SJSA1 (cell line): Measurements from ENCODE around the gene SLC2A9. TPM values are rescaled to one million over a fixed set of nuclear protein-coding genes. Genes with fewer than 3 reads are reported as not detected.

ENCODE experiments used
- DNase-seq, 2 experiments: peaks; one replicate each; pipeline ENCODE4 v3.0.0-alpha.2; 2015 to 2020; ENCODE audit warnings: low spot score in 2 of 2, low read depth in 1 of 2
- H3K27ac ChIP-seq: fragments of 250-450 bp; sonication (Bioruptor Pico); 2 replicates; pipeline ENCODE4 v1.5.1; 2020; ENCODE audit warnings: mild to moderate bottlenecking, moderate library complexity
- H3K27me3 ChIP-seq: fragments of 250-450 bp; sonication (Bioruptor Pico); replicated peaks from 2 replicates; pipeline ENCODE4 v1.5.1; 2020; ENCODE audit warnings: mild to moderate bottlenecking, moderate library complexity
- H3K36me3 ChIP-seq: fragments of 250-450 bp; sonication (Bioruptor Pico); 2 replicates; pipeline ENCODE4 v1.5.1; 2020; ENCODE audit warnings: mild to moderate bottlenecking
- H3K4me1 ChIP-seq: fragments of 250-450 bp; sonication (Bioruptor Pico); replicated peaks from 2 replicates; pipeline ENCODE4 v1.6.1; 2021; ENCODE audit warnings: mild to moderate bottlenecking
- H3K4me3 ChIP-seq: fragments of 250-450 bp; sonication (Bioruptor Pico); 2 replicates; pipeline ENCODE4 v1.5.1; 2020; ENCODE audit warnings: mild to moderate bottlenecking
- H3K9me3 ChIP-seq: fragments of 250-450 bp; sonication (Bioruptor Pico); replicated peaks from 2 replicates; pipeline ENCODE4 v1.5.1; 2020; ENCODE audit warnings: mild to moderate bottlenecking
- total RNA-seq: library from RNA; depleted of rRNA; stranded (reverse); fragments of >200 nt; shearing (Covaris generic); gene quantifications from 2 replicates; pipeline ENCODE4 v1.2.3, GENCODE V29; 2014; rRNA removed

The SLC2A9 gene
- not detected in 2 replicates for total RNA-seq

DNA sequence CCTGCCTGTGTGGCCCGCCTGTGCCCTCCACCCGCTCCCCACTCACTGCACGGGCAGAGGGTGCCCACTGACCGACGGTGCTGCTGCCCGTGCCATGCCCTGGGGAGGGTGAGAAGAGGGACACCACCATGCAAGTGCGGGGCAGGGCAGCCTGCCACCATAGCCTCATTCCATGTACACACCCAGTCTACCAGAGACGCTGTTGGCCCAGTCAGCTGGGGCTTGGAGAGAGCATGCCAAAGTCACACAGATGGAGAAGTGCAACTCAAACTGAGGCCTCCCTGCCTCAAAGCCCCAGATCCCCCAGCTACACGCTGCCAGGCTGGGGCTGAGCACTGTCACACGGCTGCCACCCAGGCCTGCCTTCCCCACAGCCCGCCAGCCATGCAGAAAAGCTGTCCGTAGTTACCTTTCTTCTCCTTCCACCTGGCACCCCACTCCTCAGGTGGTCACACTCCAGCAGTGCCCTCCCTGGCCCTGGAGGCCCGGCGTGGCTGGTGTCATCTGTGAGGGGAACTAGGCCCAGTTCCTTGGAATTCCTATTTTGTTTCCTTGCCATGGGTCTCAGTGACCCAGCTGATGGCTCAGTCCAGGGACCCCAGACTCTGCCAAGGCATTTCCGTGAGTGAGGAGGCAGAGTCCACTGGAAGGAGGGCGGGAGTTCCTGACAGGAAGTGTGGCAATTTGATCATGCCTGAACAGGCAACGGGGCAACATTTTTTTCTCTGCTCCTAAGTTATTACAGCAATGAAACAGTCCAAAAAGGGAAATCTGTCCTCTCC is at the start of gene SLC2A9:
TSS of gene SLC2A9 (minus strand) at position 627 of the 782 bp plus-strand sequence. CDS start at position 559, 68 bp downstream.
- Histone ChIP-seq H3K4me3 (no peak within 1 kb of the TSS), H3K9me3 (no peaks in the 10 kb centered on the region)
- DNase-seq = no peak

GRCh38 chr4:10069075-10069642 is 47.9 kb upstream of the SLC2A9 start:
- Histone ChIP-seq H3K4me3 (no peak overlapping the region), H3K4me1 (no peaks in the 10 kb centered on the region), H3K9me3 (no peaks in the 10 kb centered on the region), H3K36me3 (peaks cover 11% of the 10 kb centered on the region), H3K27me3 (no peaks in the 10 kb centered on the region), H3K27ac (no peak overlapping the region)
- DNase-seq = no peak

More for the DNA sequence above, at the start of gene SLC2A9:
- Histone ChIP-seq H3K27me3 (no peaks in the 10 kb centered on the region), H3K4me1 (no peaks in the 10 kb centered on the region), H3K27ac (no peak within 1 kb of the TSS), H3K36me3 (no peaks in the 10 kb centered on the region)

GRCh38 chr4:10066670-10067651 is 45.7 kb upstream of the SLC2A9 start:
- Histone ChIP-seq H3K9me3 (no peaks in the 10 kb centered on the region), H3K36me3 (no peaks in the 10 kb centered on the region), H3K27me3 (no peaks in the 10 kb centered on the region), H3K27ac (no peak overlapping the region), H3K4me3 (no peak overlapping the region), H3K4me1 (no peaks in the 10 kb centered on the region)
- no peak for DNase-seq

- Histone ChIP-seq H3K27me3 (no peaks in the 10 kb centered on the region), H3K27ac (no peak overlapping the region), H3K9me3 (no peaks in the 10 kb centered on the region), H3K36me3 (no peaks in the 10 kb centered on the region), H3K4me3 (no peak overlapping the region), H3K4me1 (no peaks in the 10 kb centered on the region)
- no peak for DNase-seq
Observed at GRCh38 chr4:10066206-10066605, 44.9 kb upstream of the SLC2A9 start.

DNA sequence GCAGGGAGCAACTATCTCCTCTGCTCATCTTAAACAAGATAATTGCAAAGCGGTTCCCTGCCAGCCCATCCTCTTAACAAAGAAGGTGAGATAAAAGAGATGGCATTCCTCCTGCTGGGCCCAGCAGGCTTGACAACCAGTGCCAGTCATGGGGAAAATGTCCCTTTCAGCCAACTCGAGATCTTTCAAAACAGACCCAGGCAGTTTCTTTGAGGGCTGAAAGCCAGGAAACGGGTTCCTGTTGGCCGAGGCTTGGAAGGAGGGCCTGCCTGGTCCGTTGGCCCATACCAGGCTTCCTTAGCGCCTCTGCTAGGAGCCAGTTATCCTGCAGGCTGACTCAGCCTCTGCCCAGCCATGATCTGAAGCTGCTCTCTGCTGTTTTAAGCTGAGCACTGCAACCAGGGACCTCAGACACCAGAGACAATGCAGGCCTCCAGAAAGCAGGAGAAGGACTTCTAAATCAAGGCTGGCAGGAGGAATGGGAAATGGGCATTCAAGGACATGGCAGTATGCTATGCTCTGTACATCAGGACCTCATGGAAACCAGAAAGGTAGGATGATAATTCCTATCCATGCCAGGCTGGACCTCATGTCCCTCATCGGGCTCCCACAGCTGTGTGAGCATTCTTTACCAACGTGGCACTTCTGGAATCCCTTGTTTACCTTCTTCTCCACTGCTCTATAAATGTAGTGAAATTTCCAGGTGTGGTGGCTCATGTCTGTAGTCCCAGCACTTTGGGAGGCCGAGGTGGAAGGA is 42.4 kb upstream of the SLC2A9 start:
- H3K4me1 ChIP-seq = no peaks in the 10 kb centered on the region
- H3K9me3 ChIP-seq = no peaks in the 10 kb centered on the region
- no peak overlapping the region for H3K4me3 ChIP-seq
- H3K27me3 ChIP-seq = no peaks in the 10 kb centered on the region
- H3K27ac ChIP-seq = no peak overlapping the region
- no peaks in the 10 kb centered on the region for H3K36me3 ChIP-seq
- no peak for DNase-seq

GRCh38 chr4:10061650-10062415 is 40.5 kb upstream of the SLC2A9 start:
- H3K4me1 ChIP-seq = no peaks in the 10 kb centered on the region
- no peaks in the 10 kb centered on the region for H3K27me3 ChIP-seq
- H3K27ac ChIP-seq = no peak overlapping the region
- no peaks in the 10 kb centered on the region for H3K36me3 ChIP-seq
- H3K4me3 ChIP-seq = no peak overlapping the region
- DNase-seq = no peak
- H3K9me3 ChIP-seq = no peaks in the 10 kb centered on the region

GRCh38 chr4:10058371-10058770 is 37.1 kb upstream of the SLC2A9 start:
- Histone ChIP-seq H3K9me3 (no peaks in the 10 kb centered on the region), H3K27ac (no peak overlapping the region), H3K4me3 (no peak overlapping the region), H3K27me3 (no peaks in the 10 kb centered on the region), H3K4me1 (no peaks in the 10 kb centered on the region), H3K36me3 (no peaks in the 10 kb centered on the region)
- DNase-seq = no peak

DNA sequence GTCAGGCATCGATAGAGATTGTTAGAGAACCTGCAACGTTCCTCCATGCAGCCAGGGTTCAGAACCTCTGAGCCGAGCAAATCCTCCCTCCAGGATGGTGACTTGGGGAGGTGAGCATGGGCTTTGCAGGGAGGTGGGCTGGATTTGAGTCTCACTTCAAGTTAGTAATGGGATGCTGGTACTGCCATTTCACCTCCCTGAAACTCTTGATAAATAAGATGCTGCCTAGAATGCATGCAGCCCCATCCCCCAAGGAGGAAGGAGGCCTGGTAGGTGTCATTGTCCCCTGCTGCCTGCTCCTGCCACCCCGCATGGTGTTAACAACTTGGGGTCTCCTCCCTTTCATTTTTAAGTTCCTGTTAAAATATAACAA is 35.7 kb upstream of the SLC2A9 start:
- DNase-seq = no peak
- Histone ChIP-seq H3K9me3 (no peaks in the 10 kb centered on the region), H3K4me1 (no peaks in the 10 kb centered on the region), H3K27ac (no peak overlapping the region), H3K27me3 (no peaks in the 10 kb centered on the region), H3K36me3 (no peaks in the 10 kb centered on the region), H3K4me3 (no peak overlapping the region)

DNA sequence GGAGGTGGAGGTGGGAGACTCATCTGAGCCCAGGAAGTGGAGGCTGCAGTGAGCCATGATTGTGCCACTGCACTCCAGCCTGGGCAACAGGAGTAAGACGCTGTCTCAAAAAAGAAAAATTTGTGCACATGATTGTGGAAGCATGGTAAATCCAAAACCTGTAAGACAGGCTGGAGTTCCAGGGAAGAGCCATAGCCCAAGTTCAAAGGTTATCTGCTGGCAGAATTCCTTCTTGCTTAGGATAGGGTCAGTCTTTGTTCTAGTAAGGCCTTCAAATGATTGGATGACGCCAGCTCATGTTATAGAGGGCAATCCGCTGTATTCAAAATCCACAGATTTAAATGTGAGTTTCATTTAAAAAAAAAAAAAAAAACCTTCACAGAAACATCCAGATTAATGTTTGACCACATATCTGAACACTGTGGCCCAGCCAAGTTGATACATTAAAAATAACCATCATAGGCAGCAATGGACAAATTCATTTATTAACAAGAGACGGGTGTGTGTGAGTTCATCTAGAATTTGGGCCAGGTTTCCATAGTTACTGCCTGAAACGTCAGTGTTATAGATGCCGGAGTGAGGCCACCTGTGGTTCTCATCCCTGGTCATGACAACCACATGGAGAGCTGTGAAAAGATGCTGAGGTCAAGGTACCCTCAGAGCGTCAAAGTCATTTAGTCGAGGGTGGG is 35.2 kb upstream of the SLC2A9 start:
- H3K9me3 ChIP-seq = no peaks in the 10 kb centered on the region
- no peak overlapping the region for H3K4me3 ChIP-seq
- H3K4me1 ChIP-seq = no peaks in the 10 kb centered on the region
- no peaks in the 10 kb centered on the region for H3K36me3 ChIP-seq
- H3K27me3 ChIP-seq = no peaks in the 10 kb centered on the region
- no peak overlapping the region for H3K27ac ChIP-seq
- DNase-seq = no peak

GRCh38 chr4:10055871-10056270 is 34.6 kb upstream of the SLC2A9 start:
- Histone ChIP-seq H3K9me3 (no peaks in the 10 kb centered on the region), H3K27me3 (no peaks in the 10 kb centered on the region), H3K27ac (no peak overlapping the region), H3K4me1 (no peaks in the 10 kb centered on the region), H3K4me3 (no peak overlapping the region), H3K36me3 (no peaks in the 10 kb centered on the region)
- DNase-seq = no peak

DNA sequence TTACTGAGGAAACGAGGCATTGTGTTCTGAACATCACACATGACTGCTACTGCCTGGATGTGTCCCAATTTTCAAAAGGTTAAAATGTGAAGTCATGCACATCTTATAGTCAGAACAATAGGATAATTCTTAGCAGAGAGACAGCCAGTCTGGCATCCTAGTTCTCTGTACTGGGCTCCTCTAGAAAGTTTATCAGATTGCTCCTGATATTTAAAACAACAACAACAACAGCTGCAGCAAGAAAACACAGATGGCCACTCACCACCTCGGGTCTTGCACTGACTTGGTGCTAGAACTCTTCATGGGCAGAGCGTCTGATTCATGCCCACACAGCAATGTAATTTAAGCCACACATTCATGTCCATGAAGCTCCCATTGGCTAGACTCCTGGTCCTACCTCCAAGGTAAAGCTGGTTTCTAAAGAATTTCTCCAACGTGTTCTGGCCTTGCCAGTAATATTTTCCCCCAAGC is 33.3 kb upstream of the SLC2A9 start:
- Histone ChIP-seq H3K9me3 (no peaks in the 10 kb centered on the region), H3K36me3 (no peaks in the 10 kb centered on the region), H3K4me3 (no peak overlapping the region), H3K27ac (no peak overlapping the region), H3K27me3 (no peaks in the 10 kb centered on the region), H3K4me1 (no peaks in the 10 kb centered on the region)
- no peak for DNase-seq
